Muscle layer of duodenum (tissue), 2 donors: ENCODE results near the gene ZBTB48.

ENCODE experiments used
- H3K27ac ChIP-seq: one replicate; pipeline ENCODE4 v1.7.0; 2013; ENCODE audit warnings: mild to moderate bottlenecking, low read length
- H3K27me3 ChIP-seq: one replicate; pipeline ENCODE4 v1.7.0; 2013; ENCODE audit warnings: low read depth, mild to moderate bottlenecking, control low read depth, low read length
- H3K36me3 ChIP-seq, 2 donors: one replicate each; pipeline ENCODE4 v1.7.0; 2013; ENCODE audit warnings: low read length in 2 of 2, control low read depth in 1 of 2, mild to moderate bottlenecking in 1 of 2; ENCODE audit not compliant: insufficient read depth in 2 of 2, control insufficient read depth in 1 of 2
- H3K4me1 ChIP-seq, 2 donors: one replicate each; pipeline ENCODE4 v1.7.0; 2013; ENCODE audit warnings: low read length in 2 of 2, mild to moderate bottlenecking in 2 of 2, control low read depth in 1 of 2, moderate library complexity in 1 of 2; ENCODE audit not compliant: insufficient read depth in 2 of 2, control insufficient read depth in 1 of 2
- H3K4me3 ChIP-seq, 2 donors: one replicate each; pipeline ENCODE4 v1.7.0; 2013; ENCODE audit warnings: low read length in 2 of 2, low read depth in 1 of 2, mild to moderate bottlenecking in 1 of 2
- H3K9me3 ChIP-seq, 2 donors: one replicate each; pipeline ENCODE4 v1.7.0; 2013; ENCODE audit warnings: low read length in 2 of 2, control low read depth in 1 of 2, mild to moderate bottlenecking in 1 of 2; ENCODE audit not compliant: control insufficient read depth in 1 of 2
- donor health status: healthy.

Gene ZBTB48

GRCh38 chr1:6579374-6580118 is at the start of gene ZBTB48:
Gene ZBTB48, plus strand, starts transcription at chr1:6579994. Its CDS starts 616 bp downstream, at chr1:6580610.
- no peaks in the 10 kb centered on the region for H3K36me3 ChIP-seq
- peak within 1 kb of the TSS; percentile 79 to 82 for H3K4me3 ChIP-seq
- H3K4me1 ChIP-seq = peaks cover 16 to 21% of the 10 kb centered on the region in 2 donors
- no peaks in the 10 kb centered on the region for H3K27me3 ChIP-seq
- no peaks in the 10 kb centered on the region for H3K9me3 ChIP-seq
- H3K27ac ChIP-seq = peak within 1 kb of the TSS; percentile 88

GRCh38 chr1:6530504-6531160 is 49.2 kb upstream of the ZBTB48 start:
- Histone ChIP-seq H3K4me3 (no peak overlapping the region), H3K27ac (no peak overlapping the region), H3K9me3 (no peaks in the 10 kb centered on the region), H3K36me3 (peaks cover 57 to 67% of the 10 kb centered on the region in 2 donors), H3K4me1 (no peaks in the 10 kb centered on the region), H3K27me3 (no peaks in the 10 kb centered on the region)

- Histone ChIP-seq H3K4me1 (no peaks in the 10 kb centered on the region), H3K27ac (no peak overlapping the region), H3K4me3 (no peak overlapping the region), H3K36me3 (peaks cover 46 to 56% of the 10 kb centered on the region in 2 donors), H3K9me3 (no peaks in the 10 kb centered on the region), H3K27me3 (no peaks in the 10 kb centered on the region)
These were observed 47.8 kb upstream of the ZBTB48 start for GRCh38 chr1:6531996-6532395.

GRCh38 chr1:6534248-6534822 is 45.5 kb upstream of the ZBTB48 start:
- H3K9me3 ChIP-seq = no peaks in the 10 kb centered on the region
- no peaks in the 10 kb centered on the region for H3K27me3 ChIP-seq
- H3K36me3 ChIP-seq = peaks cover 37 to 48% of the 10 kb centered on the region in 2 donors
- no peaks in the 10 kb centered on the region for H3K4me1 ChIP-seq
- no peak overlapping the region for H3K4me3 ChIP-seq
- H3K27ac ChIP-seq = no peak overlapping the region

GRCh38 chr1:6535214-6535613 is 44.6 kb upstream of the ZBTB48 start:
- no peak overlapping the region for H3K27ac ChIP-seq
- H3K27me3 ChIP-seq = no peaks in the 10 kb centered on the region
- no peak overlapping the region for H3K4me3 ChIP-seq
- no peaks in the 10 kb centered on the region for H3K9me3 ChIP-seq
- H3K36me3 ChIP-seq = peaks cover 37 to 48% of the 10 kb centered on the region in 2 donors
- no peaks in the 10 kb centered on the region for H3K4me1 ChIP-seq

GRCh38 chr1:6536291-6536690 is 43.5 kb upstream of the ZBTB48 start:
- Histone ChIP-seq H3K27ac (no peak overlapping the region), H3K27me3 (no peaks in the 10 kb centered on the region), H3K9me3 (no peaks in the 10 kb centered on the region), H3K36me3 (peaks cover 28 to 46% of the 10 kb centered on the region in 2 donors), H3K4me1 (no peaks in the 10 kb centered on the region), H3K4me3 (no peak overlapping the region)

GRCh38 chr1:6538956-6539355 is 40.8 kb upstream of the ZBTB48 start:
- no peaks in the 10 kb centered on the region for H3K27me3 ChIP-seq
- H3K9me3 ChIP-seq = no peaks in the 10 kb centered on the region
- peaks cover 5 to 30% of the 10 kb centered on the region in 2 donors for H3K36me3 ChIP-seq
- H3K27ac ChIP-seq = no peak overlapping the region
- H3K4me3 ChIP-seq = no peak overlapping the region
- no peaks in the 10 kb centered on the region for H3K4me1 ChIP-seq

- H3K27me3 ChIP-seq = no peaks in the 10 kb centered on the region
- no peaks in the 10 kb centered on the region for H3K4me1 ChIP-seq
- no peak overlapping the region for H3K27ac ChIP-seq
- H3K4me3 ChIP-seq = no peak overlapping the region
- H3K36me3 ChIP-seq = peaks cover 28 to 68% of the 10 kb centered on the region in 2 donors
- no peaks in the 10 kb centered on the region for H3K9me3 ChIP-seq
These were observed 35.0 kb upstream of the ZBTB48 start for GRCh38 chr1:6544831-6545230.

- Histone ChIP-seq H3K27ac (no peak overlapping the region), H3K36me3 (peaks cover 28 to 71% of the 10 kb centered on the region in 2 donors), H3K4me1 (no peaks in the 10 kb centered on the region), H3K9me3 (no peaks in the 10 kb centered on the region), H3K4me3 (no peak overlapping the region), H3K27me3 (no peaks in the 10 kb centered on the region)
These were observed 34.3 kb upstream of the ZBTB48 start for GRCh38 chr1:6545276-6546112.

- H3K4me1 ChIP-seq = no peaks in the 10 kb centered on the region
- no peak overlapping the region for H3K4me3 ChIP-seq
- no peak overlapping the region for H3K27ac ChIP-seq
- no peaks in the 10 kb centered on the region for H3K9me3 ChIP-seq
- H3K36me3 ChIP-seq = peaks cover 28 to 69% of the 10 kb centered on the region in 2 donors
- H3K27me3 ChIP-seq = no peaks in the 10 kb centered on the region
These were observed 33.5 kb upstream of the ZBTB48 start for GRCh38 chr1:6546326-6546725.

- Histone ChIP-seq H3K36me3 (peaks cover 28 to 64% of the 10 kb centered on the region in 2 donors), H3K27ac (no peak overlapping the region)
These were observed 32.5 kb upstream of the ZBTB48 start for GRCh38 chr1:6547301-6547700.

More at GRCh38 chr1:6547301-6547700, 32.5 kb upstream of the ZBTB48 start:
- no peaks in the 10 kb centered on the region for H3K9me3 ChIP-seq
- H3K4me1 ChIP-seq = no peaks in the 10 kb centered on the region
- no peaks in the 10 kb centered on the region for H3K27me3 ChIP-seq
- no peak overlapping the region for H3K4me3 ChIP-seq
